ENCODE data around the gene RET. TPM values are rescaled to one million over a fixed set of nuclear protein-coding genes. Genes with fewer than 3 reads are reported as not detected.
A peak's percentile ranks its signal among the peaks of the same experiment; 100 is the strongest.

The RET gene
- total RNA-seq, 1 experiment from 2014 or later, result not detected

GRCh38 chr10:43075612-43076003 is 1.3 kb upstream of the RET start:
- no peak overlapping the region for H2AFZ ChIP-seq (ENCODE audit: low read length)
- no peaks in the 10 kb centered on the region for H3K36me3 ChIP-seq (ENCODE audit: insufficient read depth, low read length)
- H3K9me2 ChIP-seq (replicated peaks; ENCODE audit: insufficient read depth, low read length), result no peaks in the 10 kb centered on the region
- H4K20me1 ChIP-seq (ENCODE audit: insufficient read depth, low read depth, low read length), result no peaks in the 10 kb centered on the region; the same call in 1 of the 2 replicates
- no peaks in the 10 kb centered on the region for H3K79me2 ChIP-seq (ENCODE audit: low read length)
- DNase-seq, result peak; percentile 60
- H3K4me2 ChIP-seq (ENCODE audit: low read depth, low read length, poor library complexity, severe bottlenecking), result no peak overlapping the region
- H3K9ac ChIP-seq (ENCODE audit: low read length), result no peak overlapping the region
- H3K4me1 ChIP-seq (ENCODE audit: low read length), result no peaks in the 10 kb centered on the region
- no peaks in the 10 kb centered on the region for H3K9me3 ChIP-seq (ENCODE audit: low read length)
- no peak overlapping the region for H3K4me3 ChIP-seq (ENCODE audit: low read length)
- no peak overlapping the region for H3K27ac ChIP-seq (ENCODE audit: low read length)
- no peaks in the 10 kb centered on the region for H3K27me3 ChIP-seq (ENCODE audit: low read length)

DNA sequence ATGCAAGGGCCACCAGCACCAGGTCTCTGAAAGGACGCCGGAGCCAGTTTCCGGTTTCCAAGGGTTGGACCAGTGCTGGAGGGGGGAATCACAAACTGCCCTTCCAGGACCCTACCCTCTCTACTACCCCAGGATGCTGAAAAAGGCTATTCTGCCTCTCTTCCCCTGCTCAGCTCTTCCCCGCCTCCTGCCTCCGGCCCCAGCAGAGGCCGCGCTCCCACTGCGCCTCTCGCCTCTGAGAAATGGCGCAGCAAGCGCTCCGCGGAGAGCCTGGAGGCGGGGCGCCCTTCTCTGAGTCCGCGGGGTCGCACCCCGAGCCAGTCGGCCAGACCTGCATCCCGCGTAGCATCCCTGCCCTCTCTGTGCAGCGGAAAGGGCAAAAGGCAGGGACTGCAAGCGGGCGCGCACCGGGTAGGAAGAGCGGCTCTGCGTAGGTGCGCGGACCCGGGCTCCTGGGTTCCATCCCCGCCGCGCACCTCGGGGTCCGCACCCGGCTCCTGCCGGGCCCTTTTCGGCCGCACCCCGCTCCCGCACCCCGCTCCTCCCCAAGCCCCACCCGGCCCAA is 476 bp upstream of the RET start:
- H3K4me2 ChIP-seq (ENCODE audit: low read depth, low read length, poor library complexity, severe bottlenecking), result no peak overlapping the region

GRCh38 chr10:43077421-43078171 is 727 bp downstream of the RET start:
- DNase-seq, result no peak
- Histone ChIP-seq H3K27me3 (ENCODE audit: low read length) (no peaks in the 10 kb centered on the region), H2AFZ (ENCODE audit: low read length) (no peak overlapping the region), H3K36me3 (ENCODE audit: insufficient read depth, low read length) (no peaks in the 10 kb centered on the region), H3K4me3 (ENCODE audit: low read length) (no peak overlapping the region), H3K4me2 (ENCODE audit: low read depth, low read length, poor library complexity, severe bottlenecking) (no peak overlapping the region), H3K4me1 (ENCODE audit: low read length) (no peaks in the 10 kb centered on the region), H3K9me2 (replicated peaks; ENCODE audit: insufficient read depth, low read length) (no peaks in the 10 kb centered on the region), H3K79me2 (ENCODE audit: low read length) (no peaks in the 10 kb centered on the region), H3K27ac (ENCODE audit: low read length) (no peak overlapping the region), H3K9me3 (ENCODE audit: low read length) (no peaks in the 10 kb centered on the region), H4K20me1 (ENCODE audit: insufficient read depth, low read depth, low read length) (no peaks in the 10 kb centered on the region; the same call in 1 of the 2 replicates), H3K9ac (ENCODE audit: low read length) (no peak overlapping the region)

More for the DNA sequence above, 476 bp upstream of the RET start:
- Histone ChIP-seq H3K4me3 (ENCODE audit: low read length) (no peak overlapping the region), H4K20me1 (ENCODE audit: insufficient read depth, low read depth, low read length) (no peaks in the 10 kb centered on the region; the same call in 1 of the 2 replicates), H3K4me1 (ENCODE audit: low read length) (no peaks in the 10 kb centered on the region), H2AFZ (ENCODE audit: low read length) (no peak overlapping the region), H3K9me3 (ENCODE audit: low read length) (no peaks in the 10 kb centered on the region), H3K9ac (ENCODE audit: low read length) (no peak overlapping the region), H3K27me3 (ENCODE audit: low read length) (no peaks in the 10 kb centered on the region), H3K27ac (ENCODE audit: low read length) (no peak overlapping the region), H3K36me3 (ENCODE audit: insufficient read depth, low read length) (no peaks in the 10 kb centered on the region), H3K9me2 (replicated peaks; ENCODE audit: insufficient read depth, low read length) (no peaks in the 10 kb centered on the region), H3K79me2 (ENCODE audit: low read length) (no peaks in the 10 kb centered on the region)
- no peak for DNase-seq

DNA sequence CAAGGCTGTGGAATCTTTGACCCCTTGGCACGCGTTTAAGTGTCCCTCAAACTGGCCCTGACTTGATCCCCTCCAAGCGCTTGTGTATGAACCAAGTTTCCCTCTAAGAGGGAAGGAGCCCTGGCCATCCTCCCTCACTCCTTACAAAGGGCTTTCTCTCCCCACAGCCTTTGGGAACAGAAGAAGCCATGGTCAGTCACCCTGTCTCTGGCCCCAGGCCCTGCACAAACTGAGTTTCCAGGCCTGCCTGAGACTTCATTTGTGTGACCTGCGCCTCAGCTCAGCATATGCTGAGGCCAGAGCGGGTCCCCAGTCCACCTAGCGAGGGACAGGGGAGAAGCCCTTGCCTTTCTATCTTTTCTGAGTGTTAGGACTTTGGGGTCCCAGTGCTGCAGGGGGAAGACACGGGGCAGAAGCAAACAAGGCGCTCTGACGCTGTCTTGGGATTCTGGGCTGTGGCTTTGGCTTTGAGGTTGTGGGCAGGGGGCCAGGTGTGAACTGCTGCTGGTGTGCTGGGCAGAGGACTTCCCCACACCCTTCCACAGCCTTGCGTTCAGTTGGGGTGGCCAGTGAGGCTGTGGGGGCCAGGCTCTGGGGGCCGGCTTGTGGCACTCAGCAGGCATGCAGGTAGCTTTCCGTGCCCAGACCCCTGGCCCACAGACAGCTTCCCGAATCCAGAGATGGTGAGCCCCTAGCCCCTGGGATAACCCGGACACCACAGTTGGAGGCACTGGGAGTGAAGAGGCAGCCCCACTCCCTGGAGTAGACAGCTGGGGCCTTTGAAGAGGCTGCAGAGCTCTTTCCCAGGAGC is 1.5 kb downstream of the RET start:
- no peaks in the 10 kb centered on the region for H3K36me3 ChIP-seq (ENCODE audit: insufficient read depth, low read length)
- H3K4me2 ChIP-seq (ENCODE audit: low read depth, low read length, poor library complexity, severe bottlenecking), result no peak overlapping the region
- H3K27me3 ChIP-seq (ENCODE audit: low read length), result no peaks in the 10 kb centered on the region
- no peaks in the 10 kb centered on the region for H3K9me3 ChIP-seq (ENCODE audit: low read length)
- DNase-seq, result no peak
- no peaks in the 10 kb centered on the region for H3K9me2 ChIP-seq (replicated peaks; ENCODE audit: insufficient read depth, low read length)
- H3K79me2 ChIP-seq (ENCODE audit: low read length), result no peaks in the 10 kb centered on the region
- no peak overlapping the region for H2AFZ ChIP-seq (ENCODE audit: low read length)
- H3K4me1 ChIP-seq (ENCODE audit: low read length), result no peaks in the 10 kb centered on the region
- H3K27ac ChIP-seq (ENCODE audit: low read length), result no peak overlapping the region
- H3K9ac ChIP-seq (ENCODE audit: low read length), result no peak overlapping the region
- no peak overlapping the region for H3K4me3 ChIP-seq (ENCODE audit: low read length)
- H4K20me1 ChIP-seq (ENCODE audit: insufficient read depth, low read depth, low read length), result no peaks in the 10 kb centered on the region; the same call in 1 of the 2 replicates

DNA sequence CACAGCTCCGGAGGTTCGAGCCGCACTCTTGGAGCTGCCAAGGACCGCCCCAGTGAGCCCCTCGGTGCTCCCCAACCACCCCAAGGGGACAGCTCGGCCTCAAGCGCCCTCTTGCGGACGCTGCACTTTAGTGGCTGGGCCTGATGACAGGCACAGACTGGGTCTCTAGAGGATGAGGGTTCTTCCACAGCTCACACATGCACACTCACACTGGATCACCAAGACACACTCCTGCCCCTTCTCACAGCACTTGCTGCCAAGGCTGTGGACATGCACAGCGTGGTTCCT is 2.1 kb downstream of the RET start:
- no peaks in the 10 kb centered on the region for H3K9me3 ChIP-seq (ENCODE audit: low read length)
- H3K27ac ChIP-seq (ENCODE audit: low read length), result no peak overlapping the region
- no peaks in the 10 kb centered on the region for H3K27me3 ChIP-seq (ENCODE audit: low read length)
- no peak overlapping the region for H3K9ac ChIP-seq (ENCODE audit: low read length)
- H2AFZ ChIP-seq (ENCODE audit: low read length), result no peak overlapping the region
- H3K36me3 ChIP-seq (ENCODE audit: insufficient read depth, low read length), result no peaks in the 10 kb centered on the region
- DNase-seq, result peak; percentile 81
- H4K20me1 ChIP-seq (ENCODE audit: insufficient read depth, low read depth, low read length), result no peaks in the 10 kb centered on the region; the same call in 1 of the 2 replicates
- H3K4me2 ChIP-seq (ENCODE audit: low read depth, low read length, poor library complexity, severe bottlenecking), result no peak overlapping the region
- H3K79me2 ChIP-seq (ENCODE audit: low read length), result no peaks in the 10 kb centered on the region
- H3K4me1 ChIP-seq (ENCODE audit: low read length), result no peaks in the 10 kb centered on the region
- no peak overlapping the region for H3K4me3 ChIP-seq (ENCODE audit: low read length)
- H3K9me2 ChIP-seq (replicated peaks; ENCODE audit: insufficient read depth, low read length), result no peaks in the 10 kb centered on the region

DNA sequence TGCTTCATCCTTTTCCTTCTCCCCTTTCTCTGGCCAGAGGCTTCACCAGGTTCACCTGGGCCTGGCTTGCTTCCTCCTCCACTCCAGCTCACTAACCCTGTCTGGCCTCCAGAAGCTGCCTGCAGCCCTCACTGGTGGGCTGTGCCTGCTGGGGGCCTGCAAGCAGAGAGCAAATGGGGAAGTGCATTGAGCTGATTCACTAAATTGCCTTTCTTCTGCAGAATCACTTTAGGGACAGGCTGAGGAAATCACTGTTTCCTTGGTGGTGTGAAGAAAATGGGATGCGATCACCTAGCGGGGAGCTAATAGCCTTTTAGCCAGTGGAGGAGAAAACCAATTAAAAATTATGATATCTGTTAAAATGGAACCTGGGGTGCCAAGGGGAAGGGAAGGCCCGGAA is 3.0 kb downstream of the RET start:
- Histone ChIP-seq H3K4me1 (ENCODE audit: low read length) (no peaks in the 10 kb centered on the region), H3K36me3 (ENCODE audit: insufficient read depth, low read length) (no peaks in the 10 kb centered on the region), H3K27me3 (ENCODE audit: low read length) (no peaks in the 10 kb centered on the region), H3K79me2 (ENCODE audit: low read length) (no peaks in the 10 kb centered on the region), H3K4me3 (ENCODE audit: low read length) (no peak overlapping the region), H3K4me2 (ENCODE audit: low read depth, low read length, poor library complexity, severe bottlenecking) (no peak overlapping the region), H3K27ac (ENCODE audit: low read length) (no peak overlapping the region), H2AFZ (ENCODE audit: low read length) (no peak overlapping the region), H4K20me1 (ENCODE audit: insufficient read depth, low read depth, low read length) (no peaks in the 10 kb centered on the region; the same call in 1 of the 2 replicates), H3K9ac (ENCODE audit: low read length) (no peak overlapping the region), H3K9me2 (replicated peaks; ENCODE audit: insufficient read depth, low read length) (no peaks in the 10 kb centered on the region), H3K9me3 (ENCODE audit: low read length) (no peaks in the 10 kb centered on the region)
- DNase-seq, result no peak

DNA sequence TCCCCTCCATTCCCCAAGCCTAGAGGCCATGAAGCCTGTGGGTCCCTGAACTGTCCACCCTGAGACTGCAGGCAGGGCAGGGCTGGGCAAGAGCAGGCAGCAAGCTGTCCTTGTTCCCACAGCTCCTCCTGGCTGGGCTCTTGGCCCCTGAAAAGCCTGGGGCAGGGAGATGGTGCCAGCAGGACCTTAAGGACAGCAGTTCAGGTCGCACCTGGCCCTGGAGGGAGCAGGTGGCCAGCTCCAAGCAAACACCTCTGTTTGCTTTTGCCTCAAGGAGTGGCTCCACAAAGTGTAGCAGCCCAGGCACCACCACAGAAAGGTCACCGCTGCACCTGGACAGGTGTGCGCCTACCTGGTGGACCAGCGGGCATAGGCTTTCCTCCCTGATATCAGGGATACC is 5.2 kb downstream of the RET start:
- Histone ChIP-seq H3K36me3 (ENCODE audit: insufficient read depth, low read length) (no peaks in the 10 kb centered on the region), H4K20me1 (ENCODE audit: insufficient read depth, low read depth, low read length) (no peaks in the 10 kb centered on the region; the same call in 1 of the 2 replicates), H3K4me3 (ENCODE audit: low read length) (no peak overlapping the region), H3K27ac (ENCODE audit: low read length) (no peak overlapping the region), H3K4me1 (ENCODE audit: low read length) (no peaks in the 10 kb centered on the region), H3K9me2 (replicated peaks; ENCODE audit: insufficient read depth, low read length) (no peaks in the 10 kb centered on the region), H3K9ac (ENCODE audit: low read length) (no peak overlapping the region), H3K9me3 (ENCODE audit: low read length) (no peaks in the 10 kb centered on the region), H3K27me3 (ENCODE audit: low read length) (no peaks in the 10 kb centered on the region), H2AFZ (ENCODE audit: low read length) (no peak overlapping the region), H3K79me2 (ENCODE audit: low read length) (no peaks in the 10 kb centered on the region), H3K4me2 (ENCODE audit: low read depth, low read length, poor library complexity, severe bottlenecking) (no peak overlapping the region)
- no peak for DNase-seq

- H3K27ac ChIP-seq (ENCODE audit: low read length), result no peak overlapping the region
- no peak overlapping the region for H2AFZ ChIP-seq (ENCODE audit: low read length)
- H3K27me3 ChIP-seq (ENCODE audit: low read length), result no peaks in the 10 kb centered on the region
- H3K9me2 ChIP-seq (replicated peaks; ENCODE audit: insufficient read depth, low read length), result no peaks in the 10 kb centered on the region
- no peaks in the 10 kb centered on the region; the same call in 1 of the 2 replicates for H4K20me1 ChIP-seq (ENCODE audit: insufficient read depth, low read depth, low read length)
- H3K4me1 ChIP-seq (ENCODE audit: low read length), result no peaks in the 10 kb centered on the region
- DNase-seq, result no peak
- H3K36me3 ChIP-seq (ENCODE audit: insufficient read depth, low read length), result no peaks in the 10 kb centered on the region
- H3K4me2 ChIP-seq (ENCODE audit: low read depth, low read length, poor library complexity, severe bottlenecking), result no peak overlapping the region
- H3K79me2 ChIP-seq (ENCODE audit: low read length), result no peaks in the 10 kb centered on the region
- H3K4me3 ChIP-seq (ENCODE audit: low read length), result no peak overlapping the region
- H3K9ac ChIP-seq (ENCODE audit: low read length), result no peak overlapping the region
- no peaks in the 10 kb centered on the region for H3K9me3 ChIP-seq (ENCODE audit: low read length)
Measured at GRCh38 chr10:43082746-43083145, 5.9 kb downstream of the RET start.

All from Karpas-422 (cell line).